NB4 (cell line): Measurements from ENCODE around the gene LGALS9.
"Not testable (repeated sequence)": the region's sequence is repeated elsewhere in the genome, so short reads cannot be mapped to it uniquely, and the experiment has no call there.

Experiments used
- DNase-seq: peaks from one replicate; pipeline ENCODE4 v3.0.0; 2010; ENCODE audit warnings: low read depth
- H3K4me3 ChIP-seq: one replicate; pipeline ENCODE4 v1.5.1; 2011; ENCODE audit warnings: mild to moderate bottlenecking, low read depth, low read length, moderate library complexity
- CTCF ChIP-seq: IDR thresholded peaks from one replicate; pipeline ENCODE4 v1.5.1; 2012; ENCODE audit warnings: low read depth, low read length
- MAX ChIP-seq: IDR thresholded peaks from 2 replicates; pipeline ENCODE4 v1.6.1; 2011; ENCODE audit warnings: low read depth, low read length
- MYC ChIP-seq: IDR thresholded peaks from 2 replicates; pipeline ENCODE4 v1.6.1; 2011; ENCODE audit warnings: low read depth, low read length
- POLR2A ChIP-seq: IDR thresholded peaks from 2 replicates; pipeline ENCODE4 v1.6.1; 2011; ENCODE audit warnings: mild to moderate bottlenecking; ENCODE audit not compliant: insufficient read length; ENCODE audit errors: extremely low read depth

The LGALS9 gene

GRCh38 chr17:27654136-27654535 is 23.1 kb downstream of the LGALS9 start:
- TF ChIP-seq MAX, result no peak
- H3K4me3 ChIP-seq, result no peak overlapping the region
- DNase-seq, result no peak

GRCh38 chr17:27654654-27655524 is 23.9 kb downstream of the LGALS9 start:
- TF ChIP-seq MYC (no peak), CTCF (peak; percentile 84)
- DNase-seq, result peak; percentile 88
- no peak overlapping the region for H3K4me3 ChIP-seq

- not testable (repeated sequence) for H3K4me3 ChIP-seq
Measured at GRCh38 chr17:27655525-27656111, 24.6 kb downstream of the LGALS9 start.

GRCh38 chr17:27656620-27657019 is 25.6 kb downstream of the LGALS9 start:
- not testable (repeated sequence) for H3K4me3 ChIP-seq, DNase-seq

More at GRCh38 chr17:27655525-27656111, 24.6 kb downstream of the LGALS9 start:
- not testable (repeated sequence) for DNase-seq

GRCh38 chr17:27657620-27658019 is 26.6 kb downstream of the LGALS9 start:
- peak; percentile 48 for DNase-seq
- no peak overlapping the region for H3K4me3 ChIP-seq
- TF ChIP-seq POLR2A (no peak), MYC (0 out of 2 replicates have a peak, but pooled peaks have one; percentile 15), CTCF (no peak), MAX (peak; percentile 84)

GRCh38 chr17:27659683-27660082 is 28.7 kb downstream of the LGALS9 start:
- H3K4me3 ChIP-seq, result no peak overlapping the region

GRCh38 chr17:27660436-27660835 is 29.4 kb downstream of the LGALS9 start:
- DNase-seq, result no peak
- TF ChIP-seq MYC (no peak), POLR2A (no peak)
- no peak overlapping the region for H3K4me3 ChIP-seq

More at GRCh38 chr17:27659683-27660082, 28.7 kb downstream of the LGALS9 start:
- no peak for DNase-seq
- TF ChIP-seq MAX (no peak), POLR2A (no peak), CTCF (no peak), MYC (no peak)

- DNase-seq, result no peak
- TF ChIP-seq POLR2A, result no peak
- TF ChIP-seq MYC, result no peak
- no peak for TF ChIP-seq CTCF
- no peak for TF ChIP-seq MAX
- no peak overlapping the region for H3K4me3 ChIP-seq
Measured at GRCh38 chr17:27663936-27664605, 33.1 kb downstream of the LGALS9 start.
